SH-SY5Y (cell line): ENCODE results near the gene PPP2R2C.
A peak's percentile ranks its signal among the peaks of the same experiment; 100 is the strongest.

Source experiments
- GATA2 ChIP-seq: IDR thresholded peaks from 2 replicates; pipeline ENCODE4 v1.6.1; 2011; ENCODE audit warnings: mild to moderate bottlenecking, low read depth, low read length
- GATA3 ChIP-seq: IDR thresholded peaks from 2 replicates; pipeline ENCODE4 v1.6.1; 2011; ENCODE audit warnings: low read depth, mild to moderate bottlenecking, low read length, moderate library complexity

Gene PPP2R2C

DNA sequence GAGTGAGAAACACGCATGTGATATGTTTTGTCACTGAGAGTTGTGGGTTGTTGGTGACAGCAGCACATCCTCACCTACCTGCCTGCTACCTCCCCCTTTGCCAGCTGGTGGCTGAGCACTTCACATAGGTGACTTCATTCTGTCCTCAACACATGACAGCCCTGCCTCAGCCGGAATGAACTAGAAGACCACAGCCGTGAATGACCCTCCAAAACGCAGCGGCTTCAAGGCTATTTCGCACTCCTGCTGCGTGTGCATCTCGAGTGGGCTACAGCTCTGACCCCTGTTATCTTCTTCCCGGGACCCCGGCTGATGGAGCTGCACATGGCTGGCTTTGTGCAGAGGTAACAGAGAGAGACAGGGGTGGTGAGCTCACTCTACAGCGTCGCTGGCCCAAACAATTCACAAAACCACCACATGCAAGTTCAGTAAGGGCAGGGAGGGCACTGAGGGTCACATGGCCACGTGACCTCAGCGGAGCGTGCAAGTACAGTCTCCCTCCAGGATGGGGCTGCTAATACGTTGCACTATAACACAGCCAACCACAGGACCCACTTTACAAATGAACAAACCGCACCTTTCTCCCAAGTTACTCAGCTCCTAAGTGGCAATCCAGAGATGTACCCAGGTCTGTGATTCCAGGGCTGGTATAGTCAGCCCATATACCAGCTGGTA is 6.3 kb upstream of the PPP2R2C start:
- no peak for TF ChIP-seq GATA3
- no peak for TF ChIP-seq GATA2

DNA sequence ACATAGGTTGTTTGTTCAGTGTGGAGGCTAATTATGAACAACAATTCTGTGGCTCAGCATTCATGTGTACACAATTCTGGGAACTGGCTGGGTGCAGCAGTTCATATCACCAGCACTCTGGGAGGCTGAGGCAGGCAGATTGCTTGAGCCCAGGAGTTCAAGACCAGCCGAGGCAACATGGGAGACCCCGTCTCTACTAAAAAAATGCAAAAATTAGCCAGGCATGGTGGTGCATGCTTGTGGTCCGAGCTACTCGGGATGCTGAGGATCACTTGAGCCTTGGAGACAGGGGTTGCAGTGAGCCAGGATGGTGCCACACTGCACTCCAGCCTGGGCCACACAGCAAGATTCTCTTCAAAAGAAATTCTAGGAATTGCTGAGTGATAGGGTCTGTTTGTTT is 4.5 kb upstream of the PPP2R2C start:
- TF ChIP-seq GATA3 (no peak), GATA2 (no peak)

DNA sequence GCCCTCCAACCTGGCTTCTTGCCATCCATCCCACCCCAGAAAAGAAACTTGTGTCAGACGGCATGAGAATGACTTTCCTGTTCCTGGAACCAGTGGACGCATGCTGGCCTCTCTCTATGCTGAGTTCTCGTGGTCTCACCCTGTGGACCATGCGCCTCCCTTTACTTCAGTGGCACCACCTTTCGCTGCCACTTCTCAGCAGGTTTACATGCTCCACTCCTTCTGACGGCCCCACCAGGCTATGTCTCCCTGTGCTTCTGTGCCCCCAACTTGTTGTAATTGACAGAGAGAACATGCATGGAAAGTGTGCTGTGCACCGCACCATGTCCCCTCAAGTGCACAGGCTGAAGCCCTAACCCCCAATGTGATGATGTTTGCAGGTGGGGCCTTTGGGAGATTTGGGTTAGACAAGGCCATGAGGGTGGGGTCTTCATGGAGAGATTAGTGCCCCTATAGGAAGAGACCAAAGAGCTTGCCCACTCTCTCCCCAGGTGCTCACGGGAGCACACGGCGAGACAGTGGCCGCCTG is 3.1 kb upstream of the PPP2R2C start:
- no peak for TF ChIP-seq GATA3
- no peak for TF ChIP-seq GATA2

DNA sequence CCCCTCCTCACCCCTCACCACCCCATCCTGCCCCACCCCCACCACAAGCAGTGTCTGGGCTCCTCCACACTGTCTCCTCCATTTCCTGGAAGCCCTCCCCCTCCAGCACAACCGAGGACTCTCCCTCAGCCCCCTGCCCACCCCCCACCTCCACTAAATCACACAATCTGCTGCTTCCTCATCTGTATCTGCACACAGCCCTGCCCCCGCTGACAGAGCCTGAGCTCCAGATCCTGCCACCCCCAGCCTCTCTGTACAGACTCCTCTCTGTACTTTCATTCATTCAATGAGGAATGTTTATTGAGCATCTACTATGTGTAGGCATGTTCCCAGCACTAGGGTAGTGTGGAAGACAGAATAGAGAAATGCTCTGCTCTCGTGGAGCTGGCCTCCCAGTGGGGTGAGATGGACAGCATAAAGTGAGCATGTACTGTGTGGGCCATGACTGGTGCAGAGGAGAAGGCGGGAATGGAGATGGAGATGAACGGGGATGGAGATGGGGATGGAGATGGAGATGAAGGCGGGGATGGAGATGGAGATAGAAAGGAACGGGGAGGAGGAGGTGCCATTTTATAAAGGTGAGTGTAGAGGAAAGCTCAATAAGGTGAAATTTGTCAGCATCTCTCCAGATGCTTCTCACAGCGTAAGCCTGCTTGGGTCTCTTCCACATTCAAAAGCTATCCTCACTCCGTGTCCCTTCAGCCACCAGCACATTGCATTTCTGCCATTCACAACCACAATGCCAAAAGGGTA is 2.5 kb upstream of the PPP2R2C start:
- TF ChIP-seq GATA2 (no peak), GATA3 (no peak)

DNA sequence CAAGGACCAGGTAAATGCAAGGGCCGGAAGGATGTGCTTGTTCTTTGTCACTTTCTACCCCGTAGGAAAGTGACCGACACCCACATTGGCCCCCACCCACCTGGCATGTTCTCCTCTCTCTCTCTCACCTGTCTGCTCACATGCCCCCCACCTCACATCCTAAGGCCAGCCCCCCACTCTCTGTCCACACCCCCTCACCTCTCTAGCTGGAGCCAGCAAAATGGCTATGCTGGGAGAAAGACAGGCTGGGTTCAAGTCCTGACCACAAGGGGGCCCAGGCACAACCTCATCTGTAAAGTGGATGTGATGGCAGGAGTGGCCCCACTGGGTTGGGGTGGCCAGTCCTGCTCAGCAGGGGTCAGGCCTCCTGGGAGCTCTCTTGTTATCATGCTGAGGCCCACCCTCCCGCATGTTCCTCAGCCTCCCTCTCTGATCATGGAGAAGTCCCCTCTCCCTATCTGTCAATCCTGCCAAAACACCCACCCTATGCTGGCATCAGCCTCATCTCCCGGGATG is 1.7 kb upstream of the PPP2R2C start:
- TF ChIP-seq GATA3 (no peak), GATA2 (no peak)

DNA sequence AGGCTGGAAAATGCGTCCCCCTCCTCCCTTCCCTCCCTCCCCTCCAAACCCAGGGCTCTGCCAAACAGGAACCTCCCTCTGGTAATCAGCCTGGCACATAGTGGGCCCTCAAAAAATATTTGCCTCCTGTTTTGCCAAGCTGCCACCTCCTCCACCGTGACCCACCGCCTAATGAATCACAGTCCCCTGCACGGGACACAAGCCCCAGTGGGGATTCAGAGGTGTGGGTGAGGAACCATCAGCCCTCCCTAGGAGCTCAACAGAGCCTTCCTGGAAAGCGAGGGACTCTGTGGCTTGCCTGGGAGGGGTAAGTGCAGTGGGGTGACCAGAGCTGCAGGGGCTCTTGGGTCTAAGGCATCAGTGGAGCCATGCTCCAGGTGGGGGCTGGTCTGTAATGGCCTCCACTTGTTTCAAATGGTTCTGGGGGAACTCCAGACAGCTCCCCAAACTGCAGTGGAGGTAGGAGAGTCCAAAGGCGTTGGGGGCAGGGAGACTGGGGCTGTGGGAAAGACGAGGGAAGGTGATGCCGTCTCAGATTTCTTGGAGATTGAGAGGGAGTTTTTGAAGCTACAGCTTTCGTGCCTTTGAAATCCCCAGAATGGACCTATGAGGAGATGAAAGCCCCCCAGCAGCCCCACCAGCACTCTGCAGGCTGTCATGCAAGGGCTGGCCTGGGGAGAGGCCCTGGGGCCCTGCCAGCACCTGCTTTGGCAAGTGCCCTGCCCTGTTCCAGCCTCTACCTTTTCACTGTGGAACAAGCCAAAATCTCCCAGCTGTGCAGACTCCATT is 1.0 kb upstream of the PPP2R2C start:
- TF ChIP-seq GATA3: no peak
- no peak for TF ChIP-seq GATA2

DNA sequence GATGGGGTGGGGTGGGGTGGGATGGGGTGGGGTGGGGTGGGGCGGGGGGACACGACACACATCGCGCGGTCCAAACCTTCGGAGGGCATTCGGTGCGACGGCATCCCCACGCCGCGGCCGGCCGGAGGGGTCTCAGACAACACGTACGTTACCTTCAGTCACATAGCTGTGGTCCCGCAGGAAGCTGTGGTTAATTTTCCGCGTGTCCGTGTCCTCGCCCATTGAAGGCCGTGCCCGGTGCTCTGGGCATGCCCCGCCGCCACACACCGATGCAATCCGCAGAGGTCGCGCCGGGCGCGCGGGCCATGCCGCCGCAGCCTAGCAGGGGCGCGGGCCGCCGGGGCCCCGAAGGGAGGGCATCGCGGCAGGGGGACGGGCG is 417 bp downstream of the PPP2R2C start:
- TF ChIP-seq GATA3: no peak
- no peak for TF ChIP-seq GATA2

DNA sequence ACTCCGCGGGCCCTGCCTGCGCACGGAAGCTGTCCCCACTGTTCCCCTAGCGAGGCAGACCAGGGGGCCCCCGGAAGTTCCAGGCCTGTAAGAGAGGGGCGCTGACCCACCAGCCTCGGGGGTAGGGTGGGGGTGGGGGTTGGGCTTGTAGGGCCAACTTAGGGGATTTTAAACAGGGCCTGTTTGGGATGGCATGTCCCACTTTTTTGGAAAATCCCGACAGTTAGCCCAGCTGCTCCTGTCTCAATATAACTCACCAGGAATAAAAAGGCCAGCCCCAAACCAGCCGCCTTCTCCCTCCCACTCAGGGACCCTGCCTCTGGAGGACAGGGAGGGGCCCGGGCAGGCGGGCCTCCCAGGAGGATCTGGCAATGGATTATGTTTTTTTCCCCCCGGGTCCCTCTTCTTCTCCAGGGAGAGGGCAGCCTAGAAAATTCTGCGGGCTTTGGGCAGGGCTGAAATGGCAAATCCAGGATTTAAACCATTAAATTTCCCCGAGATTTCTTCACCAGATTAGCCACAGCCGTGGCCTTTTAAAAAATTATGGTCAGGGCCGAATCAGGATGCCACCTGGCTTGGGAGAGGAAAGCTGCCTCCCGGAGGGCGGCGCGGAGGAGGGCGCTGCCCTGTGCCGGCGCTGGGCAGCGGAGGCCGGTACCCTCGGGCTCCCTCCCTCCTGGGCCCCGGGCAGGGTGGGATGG is 957 bp downstream of the PPP2R2C start:
- TF ChIP-seq GATA2 (peak; percentile 74), GATA3 (no peak)

DNA sequence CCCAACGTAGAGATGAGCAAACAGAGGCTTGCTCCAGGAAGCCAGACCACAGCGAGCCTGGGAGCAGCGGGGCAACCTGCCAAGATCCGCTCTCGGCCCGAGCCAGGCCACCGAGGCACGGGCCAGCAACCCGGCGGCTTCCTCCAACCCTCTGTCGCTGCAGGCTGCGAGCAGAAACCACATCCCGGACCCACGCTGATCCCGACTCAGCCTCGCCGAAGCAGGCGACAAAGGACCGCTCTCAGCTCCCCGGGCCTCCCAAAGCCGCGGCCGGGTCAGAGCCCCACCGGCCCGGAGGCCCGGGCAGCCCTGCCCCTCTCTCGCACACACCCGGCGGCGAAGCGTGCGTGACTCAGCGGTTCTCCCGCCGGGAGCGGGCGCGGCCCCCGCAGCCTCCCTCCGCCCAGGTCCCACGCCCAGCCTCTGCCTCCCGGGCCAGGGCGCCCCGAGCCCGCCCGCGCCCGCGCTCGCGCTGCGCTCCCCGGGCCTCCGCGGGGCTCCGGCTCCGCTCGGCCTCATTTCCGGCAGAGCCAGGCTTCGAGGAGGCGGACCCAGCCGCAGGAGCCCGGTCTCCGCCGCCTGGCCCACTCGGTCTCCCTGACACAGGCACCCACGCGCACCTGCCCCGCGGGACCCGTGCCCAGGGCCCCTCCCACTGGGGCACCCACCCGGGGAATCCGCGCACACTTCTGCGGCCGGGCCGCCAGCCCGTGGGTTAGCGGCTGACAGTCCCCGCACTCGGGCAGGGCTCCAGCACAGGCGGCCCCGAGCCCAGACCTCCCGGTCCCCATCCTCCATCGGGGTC is 1.7 kb downstream of the PPP2R2C start:
- TF ChIP-seq GATA3: no peak
- no peak for TF ChIP-seq GATA2

DNA sequence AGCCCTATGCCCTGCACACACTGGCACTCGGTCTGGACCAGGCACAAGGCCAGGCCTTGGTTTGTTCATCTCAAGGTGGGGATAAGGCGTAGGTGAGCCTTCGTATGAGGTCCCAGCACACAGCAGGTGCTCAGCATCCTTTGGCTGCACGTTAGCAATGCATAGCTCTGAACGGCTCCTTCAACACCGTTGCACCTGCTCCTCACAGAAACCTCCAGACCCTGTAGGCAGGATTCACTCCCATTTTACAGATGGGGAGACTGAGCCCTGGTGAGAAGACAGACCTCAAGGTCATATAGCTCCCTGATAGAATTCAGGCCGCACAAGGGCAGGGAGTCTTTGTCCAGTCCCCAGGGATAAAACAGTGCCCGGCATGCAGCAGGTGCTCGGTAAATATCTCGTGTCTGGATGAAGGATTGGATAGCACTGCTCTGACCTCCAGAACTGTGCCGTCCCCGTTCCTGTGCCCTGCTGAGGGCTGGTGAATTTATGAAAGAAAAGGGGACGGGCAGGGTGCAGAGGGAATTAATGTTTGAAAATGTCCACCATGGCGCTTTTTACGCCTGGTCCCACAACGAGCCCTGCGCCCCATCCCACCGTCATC is 2.4 kb downstream of the PPP2R2C start:
- no peak for TF ChIP-seq GATA3
- TF ChIP-seq GATA2: no peak

DNA sequence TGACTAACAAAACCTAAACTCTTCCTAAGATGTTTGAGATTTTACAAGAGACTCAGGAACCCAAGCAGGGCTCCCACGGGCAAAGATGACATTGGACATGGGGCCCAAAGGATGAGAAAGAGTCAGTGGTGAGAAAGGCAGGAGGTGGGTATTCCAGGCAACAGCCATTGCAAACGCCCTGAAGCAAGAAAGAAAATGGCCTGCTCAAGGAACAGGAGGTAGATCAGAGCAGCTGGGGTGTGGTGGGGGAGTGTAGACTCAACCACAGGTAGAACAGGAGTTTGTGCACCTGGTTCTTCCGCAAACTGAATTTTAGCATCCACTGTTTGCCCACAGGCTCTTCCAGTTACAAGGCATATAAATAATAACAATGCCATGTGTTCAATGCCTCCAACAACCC is 3.3 kb downstream of the PPP2R2C start:
- no peak for TF ChIP-seq GATA3
- no peak for TF ChIP-seq GATA2

DNA sequence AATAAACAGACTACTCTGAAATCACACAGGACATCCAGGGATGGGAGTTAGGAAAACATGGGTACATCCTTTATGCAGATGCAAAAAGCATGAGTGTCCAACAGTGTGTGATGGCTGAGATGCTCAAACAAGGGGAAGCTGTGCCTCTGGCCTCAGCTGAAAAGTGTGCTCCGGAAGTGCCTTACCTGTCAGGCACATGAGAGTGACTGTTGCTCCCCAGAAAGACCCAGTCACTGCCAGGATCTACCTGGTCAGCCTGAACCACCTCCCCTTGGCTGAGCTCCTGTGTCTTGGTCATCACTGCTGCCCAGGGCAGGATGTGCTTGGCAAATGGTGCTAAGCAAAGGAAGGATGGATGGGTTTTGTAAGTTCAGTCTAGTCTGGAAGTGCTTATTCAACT is 4.0 kb downstream of the PPP2R2C start:
- no peak for TF ChIP-seq GATA2
- no peak for TF ChIP-seq GATA3
